Astrocyte (in vitro differentiated cells and primary cell): Measurements from ENCODE around the gene BRICD5.

ENCODE experiments used
- CTCF ChIP-seq: IDR thresholded peaks from 2 replicates; pipeline ENCODE4 v1.5.1; 2011; ENCODE audit warnings: low read depth, mild to moderate bottlenecking, inconsistent platforms, low read length, moderate library complexity; ENCODE audit not compliant: insufficient read depth
- EZH2 ChIP-seq: IDR thresholded peaks from 2 replicates; pipeline ENCODE4 v1.6.1; 2012; ENCODE audit warnings: mild to moderate bottlenecking, low read length, inconsistent platforms; ENCODE audit not compliant: insufficient read depth

GRCh38 chr16:2256531-2257140 lies 46.0 kb upstream of the BRICD5 start:
- TF ChIP-seq CTCF (no peak), EZH2 (no peak)
